Calu3 (cell line): Measurements from ENCODE around the gene OGFRL1. TPM values are rescaled to one million over a fixed set of nuclear protein-coding genes. Genes with fewer than 3 reads are reported as not detected.
"Not testable (repeated sequence)": the region's sequence is repeated elsewhere in the genome, so short reads cannot be mapped to it uniquely, and the experiment has no call there.

Experiments
- BruUV-seq: library from RNA; stranded (reverse); fragments of 400-500 nt; replicated peaks from 2 replicates; lab custom pipeline; 2021; lab: Mats Ljungman, UMichigan
- CTCF ChIA-PET: fragments of 300-600 bp; sonication (Branson Sonifier 250); formaldehyde crosslinking; loops from one replicate; lab custom pipeline; 2022; ENCODE audit warnings: antibody characterized with exemption; lab: Charles Lee
- DNase-seq: peaks from one replicate; pipeline ENCODE4 v3.0.0; 2022
- H3K27ac Mint-ChIP-seq: one replicate; pipeline ENCODE4 v1.8.0; 2022; ENCODE audit warnings: mixed read lengths; ENCODE audit not compliant: unreplicated experiment
- H3K27me3 Mint-ChIP-seq: one replicate; pipeline ENCODE4 v1.8.0; 2022; ENCODE audit warnings: mixed read lengths; ENCODE audit not compliant: unreplicated experiment
- H3K36me3 Mint-ChIP-seq: one replicate; pipeline ENCODE4 v1.8.0; 2022; ENCODE audit warnings: mild to moderate bottlenecking, moderate library complexity, mixed read lengths; ENCODE audit not compliant: insufficient read depth, unreplicated experiment
- H3K4me1 Mint-ChIP-seq: one replicate; pipeline ENCODE4 v1.8.0; 2022; ENCODE audit warnings: mild to moderate bottlenecking, low read depth, mixed read lengths; ENCODE audit not compliant: unreplicated experiment
- H3K4me3 Mint-ChIP-seq: one replicate; pipeline ENCODE4 v1.8.0; 2022; ENCODE audit warnings: mild to moderate bottlenecking, low read depth, moderate library complexity, mixed read lengths; ENCODE audit not compliant: unreplicated experiment
- H3K9me3 Mint-ChIP-seq: one replicate; pipeline ENCODE4 v1.8.0; 2022; ENCODE audit warnings: low read depth, mixed read lengths; ENCODE audit not compliant: unreplicated experiment
- intact Hi-C: fragments of 100-400 bp; cut with micrococcal nuclease; formaldehyde crosslinking; loops from one replicate; pipeline ENCODE4 v1.10.0; 2022; ENCODE audit not compliant: unreplicated experiment
- total RNA-seq: library from RNA; stranded (reverse); gene quantifications from 2 replicates; pipeline ENCODE4 v1.2.3, GENCODE V29; 2022
- TF ChIP-seq, protein P1 (sequence below): fragments of 200-600 bp; IDR thresholded peaks from one replicate; pipeline ENCODE4 v1.8.0; 2022; ENCODE audit warnings: antibody characterized with exemption; ENCODE audit not compliant: unreplicated experiment

The OGFRL1 gene
- total RNA-seq, 1 experiment from 2014 or later: 21.0 TPM

- no peaks in the 10 kb centered on the region for H3K27me3 Mint-ChIP-seq
- TF ChIP-seq, protein P1, sequence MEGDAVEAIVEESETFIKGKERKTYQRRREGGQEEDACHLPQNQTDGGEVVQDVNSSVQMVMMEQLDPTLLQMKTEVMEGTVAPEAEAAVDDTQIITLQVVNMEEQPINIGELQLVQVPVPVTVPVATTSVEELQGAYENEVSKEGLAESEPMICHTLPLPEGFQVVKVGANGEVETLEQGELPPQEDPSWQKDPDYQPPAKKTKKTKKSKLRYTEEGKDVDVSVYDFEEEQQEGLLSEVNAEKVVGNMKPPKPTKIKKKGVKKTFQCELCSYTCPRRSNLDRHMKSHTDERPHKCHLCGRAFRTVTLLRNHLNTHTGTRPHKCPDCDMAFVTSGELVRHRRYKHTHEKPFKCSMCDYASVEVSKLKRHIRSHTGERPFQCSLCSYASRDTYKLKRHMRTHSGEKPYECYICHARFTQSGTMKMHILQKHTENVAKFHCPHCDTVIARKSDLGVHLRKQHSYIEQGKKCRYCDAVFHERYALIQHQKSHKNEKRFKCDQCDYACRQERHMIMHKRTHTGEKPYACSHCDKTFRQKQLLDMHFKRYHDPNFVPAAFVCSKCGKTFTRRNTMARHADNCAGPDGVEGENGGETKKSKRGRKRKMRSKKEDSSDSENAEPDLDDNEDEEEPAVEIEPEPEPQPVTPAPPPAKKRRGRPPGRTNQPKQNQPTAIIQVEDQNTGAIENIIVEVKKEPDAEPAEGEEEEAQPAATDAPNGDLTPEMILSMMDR: no peak
- H3K4me3 Mint-ChIP-seq: no peak overlapping the region
- DNase-seq: no peak
- no peaks in the 10 kb centered on the region for H3K4me1 Mint-ChIP-seq
- no peaks in the 10 kb centered on the region for H3K36me3 Mint-ChIP-seq
- intact Hi-C loops: no loop called here
- no TSS peak for BruUV-seq
- H3K9me3 Mint-ChIP-seq: no peaks in the 10 kb centered on the region
- CTCF ChIA-PET: no interaction called here
- no peak overlapping the region for H3K27ac Mint-ChIP-seq
These were observed 25.7 kb upstream of the OGFRL1 start for GRCh38 chr6:71262914-71263313.

- H3K27me3 Mint-ChIP-seq, H3K9me3 Mint-ChIP-seq, H3K27ac Mint-ChIP-seq, H3K4me3 Mint-ChIP-seq, H3K36me3 Mint-ChIP-seq, CTCF ChIA-PET, DNase-seq, H3K4me1 Mint-ChIP-seq, intact Hi-C loops, BruUV-seq: not testable (repeated sequence)
These were observed 22.2 kb upstream of the OGFRL1 start for GRCh38 chr6:71266392-71266791.

DNA sequence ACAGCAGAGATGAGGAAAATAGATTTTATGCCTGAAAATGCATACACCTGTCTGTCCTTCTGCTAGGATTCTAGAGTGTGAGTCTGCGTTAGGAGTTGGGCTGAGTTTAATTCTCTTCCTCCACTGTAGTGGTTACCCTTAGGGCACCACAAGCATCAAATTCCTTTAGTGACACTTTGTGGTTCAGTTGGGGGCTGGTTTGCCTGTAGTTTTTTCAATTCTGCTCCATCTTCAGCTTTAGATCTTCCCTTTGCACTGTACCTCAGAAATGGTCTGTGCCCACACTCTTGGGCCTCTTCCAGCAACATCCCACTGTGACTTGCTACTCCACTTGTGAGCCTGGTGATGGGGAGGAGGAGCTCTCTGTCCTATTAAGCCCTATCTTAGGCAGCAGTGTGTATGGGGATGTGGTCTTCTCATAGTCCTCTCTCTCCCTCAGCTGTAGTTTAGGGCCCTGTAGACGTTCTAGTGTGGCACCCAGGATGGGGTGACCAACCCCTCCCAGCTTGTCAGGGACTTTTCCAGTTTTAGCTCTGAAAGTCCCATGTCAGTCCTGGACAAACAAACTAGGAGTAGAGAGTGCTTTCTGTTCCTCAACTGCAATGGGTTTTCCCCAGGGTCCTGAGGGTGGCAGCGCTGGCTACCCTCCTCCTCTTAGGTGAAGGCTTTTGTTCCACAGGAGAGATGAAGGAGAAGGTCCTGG, 19.7 kb upstream of the OGFRL1 start:
- no peak overlapping the region for H3K4me3 Mint-ChIP-seq
- CTCF ChIA-PET: interaction anchor here (1.4 kb wide), 1 partner anchor 17 kb away, joined by 3 read pairs; no protein-coding TSS in a partner anchor
- no peaks in the 10 kb centered on the region for H3K27me3 Mint-ChIP-seq
- H3K27ac Mint-ChIP-seq: no peak overlapping the region
- DNase-seq: no peak
- no peaks in the 10 kb centered on the region for H3K36me3 Mint-ChIP-seq
- no TSS peak for BruUV-seq
- intact Hi-C loops: no loop called here
- TF ChIP-seq, protein P1: no peak
- H3K9me3 Mint-ChIP-seq: peaks cover 3% of the 10 kb centered on the region
- H3K4me1 Mint-ChIP-seq: no peaks in the 10 kb centered on the region

- intact Hi-C loops: no loop called here
- H3K4me3 Mint-ChIP-seq: no peak overlapping the region
- no peaks in the 10 kb centered on the region for H3K9me3 Mint-ChIP-seq
- no peak overlapping the region for H3K27ac Mint-ChIP-seq
- DNase-seq: no peak
- no TSS peak for BruUV-seq
- no peaks in the 10 kb centered on the region for H3K4me1 Mint-ChIP-seq
- H3K27me3 Mint-ChIP-seq: no peaks in the 10 kb centered on the region
- no peaks in the 10 kb centered on the region for H3K36me3 Mint-ChIP-seq
- TF ChIP-seq, protein P1: no peak
- CTCF ChIA-PET: no interaction called here
These were observed 10.5 kb upstream of the OGFRL1 start for GRCh38 chr6:71277926-71278600.
